MM.1S (cell line): ENCODE measurements around the gene ADGRV1.

ENCODE experiments used
- CTCF ChIP-seq: fragments of 300-600 bp; sonication (generic); IDR thresholded peaks from 2 replicates; pipeline ENCODE4 v1.5.1; 2016; ENCODE audit warnings: antibody characterized with exemption, low read length, mixed read lengths
- EZH2 ChIP-seq: fragments of 300-600 bp; sonication (generic); optimal IDR thresholded peaks from 2 replicates; pipeline ENCODE3; 2017; ENCODE audit warnings: low read depth, mild to moderate bottlenecking, antibody characterized with exemption, low read length, mixed read lengths
- EZH2phosphoT487 ChIP-seq: fragments of 300-600 bp; sonication (generic); IDR thresholded peaks from 2 replicates; pipeline ENCODE4 v1.6.1; 2018; ENCODE audit warnings: antibody characterized with exemption, low read length

GRCh38 chr5:90718387-90718786, 159.8 kb downstream of the ADGRV1 start:
- TF ChIP-seq CTCF: no peak
- TF ChIP-seq EZH2phosphoT487: no peak
- no peak for TF ChIP-seq EZH2
